ENCODE data around the gene UCHL1.

Gene UCHL1

GRCh38 chr4:41256131-41256739, 493 bp upstream of the UCHL1 start:
- no peak for TF ChIP-seq TAF1 (IDR thresholded peaks at IDR 0.05; ENCODE audit: low read depth)
- TF ChIP-seq YY1 (IDR thresholded peaks at IDR 0.05; ENCODE audit: low read depth): no peak
- no peak for TF ChIP-seq ZBTB7A (IDR thresholded peaks at IDR 0.05; ENCODE audit: low read depth)
- no peak for TF ChIP-seq CREB1 (IDR thresholded peaks at IDR 0.05; ENCODE audit: low read depth)
- TF ChIP-seq, protein P1, sequence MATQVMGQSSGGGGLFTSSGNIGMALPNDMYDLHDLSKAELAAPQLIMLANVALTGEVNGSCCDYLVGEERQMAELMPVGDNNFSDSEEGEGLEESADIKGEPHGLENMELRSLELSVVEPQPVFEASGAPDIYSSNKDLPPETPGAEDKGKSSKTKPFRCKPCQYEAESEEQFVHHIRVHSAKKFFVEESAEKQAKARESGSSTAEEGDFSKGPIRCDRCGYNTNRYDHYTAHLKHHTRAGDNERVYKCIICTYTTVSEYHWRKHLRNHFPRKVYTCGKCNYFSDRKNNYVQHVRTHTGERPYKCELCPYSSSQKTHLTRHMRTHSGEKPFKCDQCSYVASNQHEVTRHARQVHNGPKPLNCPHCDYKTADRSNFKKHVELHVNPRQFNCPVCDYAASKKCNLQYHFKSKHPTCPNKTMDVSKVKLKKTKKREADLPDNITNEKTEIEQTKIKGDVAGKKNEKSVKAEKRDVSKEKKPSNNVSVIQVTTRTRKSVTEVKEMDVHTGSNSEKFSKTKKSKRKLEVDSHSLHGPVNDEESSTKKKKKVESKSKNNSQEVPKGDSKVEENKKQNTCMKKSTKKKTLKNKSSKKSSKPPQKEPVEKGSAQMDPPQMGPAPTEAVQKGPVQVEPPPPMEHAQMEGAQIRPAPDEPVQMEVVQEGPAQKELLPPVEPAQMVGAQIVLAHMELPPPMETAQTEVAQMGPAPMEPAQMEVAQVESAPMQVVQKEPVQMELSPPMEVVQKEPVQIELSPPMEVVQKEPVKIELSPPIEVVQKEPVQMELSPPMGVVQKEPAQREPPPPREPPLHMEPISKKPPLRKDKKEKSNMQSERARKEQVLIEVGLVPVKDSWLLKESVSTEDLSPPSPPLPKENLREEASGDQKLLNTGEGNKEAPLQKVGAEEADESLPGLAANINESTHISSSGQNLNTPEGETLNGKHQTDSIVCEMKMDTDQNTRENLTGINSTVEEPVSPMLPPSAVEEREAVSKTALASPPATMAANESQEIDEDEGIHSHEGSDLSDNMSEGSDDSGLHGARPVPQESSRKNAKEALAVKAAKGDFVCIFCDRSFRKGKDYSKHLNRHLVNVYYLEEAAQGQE (IDR thresholded peaks at IDR 0.05; ENCODE audit: low read depth): no peak
- TF ChIP-seq CEBPB (IDR thresholded peaks at IDR 0.05): no peak
- TF ChIP-seq NFIC (IDR thresholded peaks at IDR 0.05): no peak
- no peak for TF ChIP-seq EP300 (IDR thresholded peaks at IDR 0.05; ENCODE audit: borderline replicate concordance)
- no peak for TF ChIP-seq EGR1 (IDR thresholded peaks at IDR 0.05)
- TF ChIP-seq, protein P2, sequence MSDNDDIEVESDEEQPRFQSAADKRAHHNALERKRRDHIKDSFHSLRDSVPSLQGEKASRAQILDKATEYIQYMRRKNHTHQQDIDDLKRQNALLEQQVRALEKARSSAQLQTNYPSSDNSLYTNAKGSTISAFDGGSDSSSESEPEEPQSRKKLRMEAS (IDR thresholded peaks at IDR 0.05): no peak
- TF ChIP-seq TEAD4 (IDR thresholded peaks at IDR 0.05): no peak
- no peak for TF ChIP-seq FOXM1 (IDR thresholded peaks at IDR 0.05; ENCODE audit: borderline replicate concordance, low read depth)
- TF ChIP-seq, protein P3, sequence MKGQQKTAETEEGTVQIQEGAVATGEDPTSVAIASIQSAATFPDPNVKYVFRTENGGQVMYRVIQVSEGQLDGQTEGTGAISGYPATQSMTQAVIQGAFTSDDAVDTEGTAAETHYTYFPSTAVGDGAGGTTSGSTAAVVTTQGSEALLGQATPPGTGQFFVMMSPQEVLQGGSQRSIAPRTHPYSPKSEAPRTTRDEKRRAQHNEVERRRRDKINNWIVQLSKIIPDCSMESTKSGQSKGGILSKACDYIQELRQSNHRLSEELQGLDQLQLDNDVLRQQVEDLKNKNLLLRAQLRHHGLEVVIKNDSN (IDR thresholded peaks at IDR 0.05): no peak
- no peak for TF ChIP-seq TCF12 (IDR thresholded peaks at IDR 0.05; ENCODE audit: low read depth)

- TF ChIP-seq, protein P1 (IDR thresholded peaks at IDR 0.05; ENCODE audit: low read depth): no peak
- TF ChIP-seq ZBTB7A (IDR thresholded peaks at IDR 0.05; ENCODE audit: low read depth) (no peak; the same call in none of the 2 replicates), NFIC (IDR thresholded peaks at IDR 0.05) (peak; percentile 69), TCF12 (IDR thresholded peaks at IDR 0.05; ENCODE audit: low read depth) (peak; percentile 77; the same call in 1 of the 2 replicates), TAF1 (IDR thresholded peaks at IDR 0.05; ENCODE audit: low read depth) (peak; percentile 25; the same call in 1 of the 2 replicates), TEAD4 (IDR thresholded peaks at IDR 0.05) (peak; percentile 38)
- TF ChIP-seq, protein P3 (IDR thresholded peaks at IDR 0.05): peak; percentile 53; the same call in 1 of the 2 replicates
- TF ChIP-seq, protein P2 (IDR thresholded peaks at IDR 0.05): peak; percentile 100
These were observed 651 bp downstream of the UCHL1 start for GRCh38 chr4:41257257-41257901.

- TF ChIP-seq FOXM1 (IDR thresholded peaks at IDR 0.05; ENCODE audit: borderline replicate concordance, low read depth) (no peak), CEBPB (IDR thresholded peaks at IDR 0.05) (no peak), CREB1 (IDR thresholded peaks at IDR 0.05; ENCODE audit: low read depth) (no peak), RAD21 (IDR thresholded peaks at IDR 0.05; ENCODE audit: low read depth) (no peak), ZBTB7A (IDR thresholded peaks at IDR 0.05; ENCODE audit: low read depth) (no peak), EGR1 (IDR thresholded peaks at IDR 0.05) (no peak), TCF12 (IDR thresholded peaks at IDR 0.05; ENCODE audit: low read depth) (no peak), NFIC (IDR thresholded peaks at IDR 0.05) (no peak), TAF1 (IDR thresholded peaks at IDR 0.05; ENCODE audit: low read depth) (no peak), EP300 (IDR thresholded peaks at IDR 0.05; ENCODE audit: borderline replicate concordance) (no peak), TEAD4 (IDR thresholded peaks at IDR 0.05) (no peak), YY1 (IDR thresholded peaks at IDR 0.05; ENCODE audit: low read depth) (no peak)
- TF ChIP-seq, protein P1 (IDR thresholded peaks at IDR 0.05; ENCODE audit: low read depth): no peak
- TF ChIP-seq, protein P2 (IDR thresholded peaks at IDR 0.05): no peak
- TF ChIP-seq, protein P3 (IDR thresholded peaks at IDR 0.05): no peak
These were observed 1.2 kb downstream of the UCHL1 start for GRCh38 chr4:41257906-41258305.
